HepG2 (cell line): ENCODE measurements around the gene VAV2. TPM values are rescaled to one million over a fixed set of nuclear protein-coding genes. Genes with fewer than 3 reads are reported as not detected.

Experiments used
- E2F1 ChIP-seq: sonication (generic); formaldehyde crosslinking; IDR thresholded peaks from 2 replicates; pipeline ENCODE4 v1.5.0; 2020; ENCODE audit warnings: missing genetic modification reagents
- HDAC2 ChIP-seq: sonication (generic); formaldehyde crosslinking; IDR thresholded peaks from 2 replicates; pipeline ENCODE4 v1.4.0; 2020; ENCODE audit warnings: missing genetic modification reagents
- RAD21 ChIP-seq: fragments of 450-650 bp; formaldehyde crosslinking; IDR thresholded peaks from 2 replicates; pipeline ENCODE4 v1.5.0; 2020; ENCODE audit warnings: mild to moderate bottlenecking
- SIX4 ChIP-seq: sonication (generic); formaldehyde crosslinking; IDR thresholded peaks from 2 replicates; pipeline ENCODE4 v1.4.0; 2020; ENCODE audit warnings: missing genetic modification reagents
- SMAD9 ChIP-seq: sonication (generic); formaldehyde crosslinking; IDR thresholded peaks from 2 replicates; pipeline ENCODE4 v1.5.1; 2020; ENCODE audit warnings: mild to moderate bottlenecking, missing genetic modification reagents
- SP5 ChIP-seq: IDR thresholded peaks from 2 replicates; pipeline ENCODE4 v1.6.1; 2016; ENCODE audit warnings: low read depth, borderline replicate concordance
- SPEN ChIP-seq: sonication (generic); formaldehyde crosslinking; IDR thresholded peaks from 2 replicates; pipeline ENCODE4 v1.5.1; 2020; ENCODE audit warnings: low read depth, mild to moderate bottlenecking, missing genetic modification reagents
- TRIM22 ChIP-seq: fragments of 450-650 bp; IDR thresholded peaks from 2 replicates; pipeline ENCODE4 v1.6.1; 2017
- ZBTB38 ChIP-seq: sonication (generic); formaldehyde crosslinking; IDR thresholded peaks from 2 replicates; pipeline ENCODE4 v1.5.1; 2020; ENCODE audit warnings: mild to moderate bottlenecking, missing genetic modification reagents
- ZBTB4 ChIP-seq: sonication (generic); formaldehyde crosslinking; IDR thresholded peaks from 2 replicates; pipeline ENCODE4 v1.4.0; 2020; ENCODE audit warnings: missing genetic modification reagents, mild to moderate bottlenecking, borderline replicate concordance
- ZNF160 ChIP-seq: sonication (generic); formaldehyde crosslinking; IDR thresholded peaks from 2 replicates; pipeline ENCODE4 v1.8.0; 2022; ENCODE audit warnings: mild to moderate bottlenecking, inconsistent platforms, missing genetic modification reagents
- ZNF232 ChIP-seq: sonication (generic); formaldehyde crosslinking; IDR thresholded peaks from 2 replicates; pipeline ENCODE4 v1.4.0; 2020; ENCODE audit warnings: missing genetic modification reagents, borderline replicate concordance
- ZNF326 ChIP-seq: sonication (generic); formaldehyde crosslinking; IDR thresholded peaks from 2 replicates; pipeline ENCODE4 v1.4.0; 2020; ENCODE audit warnings: missing genetic modification reagents, borderline replicate concordance
- ZNF329 ChIP-seq: sonication (generic); formaldehyde crosslinking; IDR thresholded peaks from 2 replicates; pipeline ENCODE4 v1.9.0; 2021; ENCODE audit warnings: low read depth, mild to moderate bottlenecking, missing genetic modification reagents
- ZNF44 ChIP-seq: sonication (generic); formaldehyde crosslinking; IDR thresholded peaks from 2 replicates; pipeline ENCODE4 v1.5.1; 2020; ENCODE audit warnings: mild to moderate bottlenecking, missing genetic modification reagents
- ZNF510 ChIP-seq: sonication (generic); formaldehyde crosslinking; IDR thresholded peaks from 2 replicates; pipeline ENCODE4 v1.4.0; 2020; ENCODE audit warnings: low read depth, mild to moderate bottlenecking, missing genetic modification reagents
- ZNF547 ChIP-seq: sonication (generic); formaldehyde crosslinking; IDR thresholded peaks from 2 replicates; pipeline ENCODE4 v1.5.1; 2020; ENCODE audit warnings: mild to moderate bottlenecking, missing genetic modification reagents
- ZNF772 ChIP-seq: sonication (generic); formaldehyde crosslinking; IDR thresholded peaks from 2 replicates; pipeline ENCODE4 v1.5.0; 2020; ENCODE audit warnings: mild to moderate bottlenecking, missing genetic modification reagents
- polyA plus RNA-seq, 8 experiments: library from polyadenylated mRNA; depleted of rRNA in 3 of 8; stranded (reverse) in 7 of 8; unstranded in 1 of 8; fragments of >200 nt; fragmentation: Illumina TruSeq in 4 of 8; extraction: Trizol in 4 of 8; gene quantifications; 2 replicates each; pipeline versions ENCODE4 v1.2.1 to v1.2.3, GENCODE V29; 2011 to 2016; ENCODE audit warnings: low read depth in 4 of 8, missing spikeins in 1 of 8, mixed read lengths in 1 of 8; ENCODE audit not compliant: insufficient read depth in 1 of 8
- total RNA-seq, 5 experiments: library from RNA; depleted of rRNA; stranded (reverse); fragments of >200 nt; fragmentation: Illumina TruSeq; extraction: Trizol; gene quantifications; 2 replicates each; pipeline ENCODE4 v1.2.3, GENCODE V29; 2016; ENCODE audit warnings: low read depth in 1 of 5
- TF ChIP-seq, protein P1 (sequence below): sonication (generic); formaldehyde crosslinking; IDR thresholded peaks from 2 replicates; pipeline ENCODE4 v1.4.0; 2020; ENCODE audit warnings: mild to moderate bottlenecking, missing genetic modification reagents
- TF ChIP-seq, protein P2 (sequence below): sonication (generic); formaldehyde crosslinking; IDR thresholded peaks from 2 replicates; pipeline ENCODE4 v1.4.0; 2020; ENCODE audit warnings: missing genetic modification reagents, borderline replicate concordance

VAV2 gene
- total and polyA plus RNA-seq, 2 of the 13 experiments (the other 11 are each of a cell fraction or from before 2014, with no cell fraction given): 22.5 to 22.9 TPM

DNA sequence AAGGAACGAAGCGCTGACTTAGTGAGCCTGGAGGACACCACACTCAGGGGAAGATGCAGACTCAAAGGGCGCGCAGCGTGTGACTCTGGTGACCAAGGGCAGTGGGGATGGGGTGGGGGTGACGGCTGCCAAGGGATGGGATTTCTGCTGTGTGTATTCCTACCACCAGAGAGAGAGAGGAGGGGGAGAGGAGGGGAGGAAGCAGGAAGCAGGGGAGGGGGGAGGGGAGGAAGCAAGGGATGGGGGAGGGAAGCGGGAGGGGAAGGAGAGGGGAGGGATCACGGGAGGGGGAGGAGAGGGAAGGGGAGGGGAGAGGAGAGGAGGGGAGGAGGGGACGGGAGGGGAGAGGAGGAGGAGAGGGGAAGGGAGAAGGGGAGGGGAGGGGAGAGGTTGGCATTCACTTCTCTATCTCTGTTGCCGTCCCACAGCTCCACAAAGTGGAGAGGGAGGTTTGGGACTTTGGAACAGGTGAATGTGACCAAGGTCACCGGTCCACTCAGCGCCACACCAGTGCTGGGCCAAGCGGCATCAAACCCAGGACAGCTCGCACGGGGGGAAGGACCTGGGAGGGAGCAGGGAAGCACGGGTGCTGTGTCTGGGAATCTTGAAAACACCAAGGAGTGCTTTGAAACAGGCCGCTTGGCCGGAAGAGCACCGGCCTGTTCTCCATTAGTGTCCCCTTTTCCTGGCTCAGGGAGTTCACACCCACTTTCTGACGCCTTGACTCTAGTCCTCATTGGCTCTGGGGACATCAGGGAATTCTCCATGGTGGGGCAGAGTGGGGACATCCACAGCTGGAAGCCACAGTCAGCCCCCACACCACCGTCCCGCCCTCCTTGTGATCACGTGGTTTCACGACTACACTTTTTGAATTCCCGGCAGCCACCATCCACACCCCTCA lies 77.4 kb downstream of the VAV2 start (continued):
- no peak for TF ChIP-seq ZBTB4 (CRISPR knock-in tag)
- TF ChIP-seq ZNF329 (CRISPR knock-in tag): no peak
- TF ChIP-seq ZNF160 (CRISPR knock-in tag): no peak
- 0 out of 2 replicates have a peak, but pooled peaks have one; percentile 14 for TF ChIP-seq SIX4 (CRISPR knock-in tag)
- TF ChIP-seq SMAD9: no peak
- TF ChIP-seq RAD21 (CRISPR knock-in tag): peak; percentile 38; the same call in 1 of the 2 replicates
- TF ChIP-seq, protein P1, sequence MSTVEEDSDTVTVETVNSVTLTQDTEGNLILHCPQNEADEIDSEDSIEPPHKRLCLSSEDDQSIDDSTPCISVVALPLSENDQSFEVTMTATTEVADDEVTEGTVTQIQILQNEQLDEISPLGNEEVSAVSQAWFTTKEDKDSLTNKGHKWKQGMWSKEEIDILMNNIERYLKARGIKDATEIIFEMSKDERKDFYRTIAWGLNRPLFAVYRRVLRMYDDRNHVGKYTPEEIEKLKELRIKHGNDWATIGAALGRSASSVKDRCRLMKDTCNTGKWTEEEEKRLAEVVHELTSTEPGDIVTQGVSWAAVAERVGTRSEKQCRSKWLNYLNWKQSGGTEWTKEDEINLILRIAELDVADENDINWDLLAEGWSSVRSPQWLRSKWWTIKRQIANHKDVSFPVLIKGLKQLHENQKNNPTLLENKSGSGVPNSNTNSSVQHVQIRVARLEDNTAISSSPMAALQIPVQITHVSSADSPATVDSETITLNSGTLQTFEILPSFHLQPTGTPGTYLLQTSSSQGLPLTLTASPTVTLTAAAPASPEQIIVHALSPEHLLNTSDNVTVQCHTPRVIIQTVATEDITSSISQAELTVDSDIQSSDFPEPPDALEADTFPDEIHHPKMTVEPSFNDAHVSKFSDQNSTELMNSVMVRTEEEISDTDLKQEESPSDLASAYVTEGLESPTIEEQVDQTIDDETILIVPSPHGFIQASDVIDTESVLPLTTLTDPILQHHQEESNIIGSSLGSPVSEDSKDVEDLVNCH (CRISPR knock-in tag): no peak
- no peak for TF ChIP-seq ZNF232 (CRISPR knock-in tag)
- TF ChIP-seq ZNF44 (CRISPR knock-in tag): no peak
- 0 out of 2 replicates have a peak, but pooled peaks have one; percentile 44 for TF ChIP-seq SP5 (CRISPR knock-in tag)
- TF ChIP-seq SPEN (CRISPR knock-in tag): no peak
- TF ChIP-seq, protein P2, sequence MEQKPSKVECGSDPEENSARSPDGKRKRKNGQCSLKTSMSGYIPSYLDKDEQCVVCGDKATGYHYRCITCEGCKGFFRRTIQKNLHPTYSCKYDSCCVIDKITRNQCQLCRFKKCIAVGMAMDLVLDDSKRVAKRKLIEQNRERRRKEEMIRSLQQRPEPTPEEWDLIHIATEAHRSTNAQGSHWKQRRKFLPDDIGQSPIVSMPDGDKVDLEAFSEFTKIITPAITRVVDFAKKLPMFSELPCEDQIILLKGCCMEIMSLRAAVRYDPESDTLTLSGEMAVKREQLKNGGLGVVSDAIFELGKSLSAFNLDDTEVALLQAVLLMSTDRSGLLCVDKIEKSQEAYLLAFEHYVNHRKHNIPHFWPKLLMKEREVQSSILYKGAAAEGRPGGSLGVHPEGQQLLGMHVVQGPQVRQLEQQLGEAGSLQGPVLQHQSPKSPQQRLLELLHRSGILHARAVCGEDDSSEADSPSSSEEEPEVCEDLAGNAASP (CRISPR knock-in tag): no peak
- TF ChIP-seq HDAC2 (CRISPR knock-in tag): peak; percentile 55; the same call in 1 of the 2 replicates
- TF ChIP-seq ZNF510 (CRISPR knock-in tag): no peak
- no peak for TF ChIP-seq E2F1 (CRISPR knock-in tag)
- no peak for TF ChIP-seq ZNF772 (CRISPR knock-in tag)
- no peak for TF ChIP-seq ZNF326
- no peak for TF ChIP-seq TRIM22
- TF ChIP-seq ZNF547 (CRISPR knock-in tag): no peak
- peak; percentile 82; the same call in 1 of the 2 replicates for TF ChIP-seq ZBTB38
